Central memory CD8-positive, alpha-beta T cell (primary cell): ENCODE data around the gene AFG3L2.
A peak's percentile ranks its signal among the peaks of the same experiment; 100 is the strongest.

Source experiments
- ATAC-seq: fragments of 150-1000 bp; cut with Tn5 transposase; replicated peaks from 2 replicates; pipeline ENCODE4 v1.10.0; 2022; ENCODE audit warnings: mild to moderate bottlenecking, moderate FRiP score, moderate number of reproducible peaks; ENCODE audit not compliant: poor library complexity, severe bottlenecking; ENCODE audit errors: extremely low read depth
- DNase-seq, 2 donors: peaks; one replicate each; pipeline ENCODE4 v3.0.0; 2021; ENCODE audit warnings: low spot score in 2 of 2
- H3K27ac Mint-ChIP-seq: one replicate; pipeline ENCODE4 v1.8.0; 2022; ENCODE audit warnings: low read depth, mild to moderate bottlenecking, moderate library complexity, mixed read lengths
- H3K27me3 Mint-ChIP-seq: one replicate; pipeline ENCODE4 v1.8.0; 2022; ENCODE audit warnings: mixed read lengths
- H3K36me3 Mint-ChIP-seq: one replicate; pipeline ENCODE4 v1.8.0; 2022; ENCODE audit warnings: mild to moderate bottlenecking, moderate library complexity, mixed read lengths; ENCODE audit not compliant: insufficient read depth
- H3K4me1 Mint-ChIP-seq: one replicate; pipeline ENCODE4 v1.8.0; 2022; ENCODE audit warnings: mixed read lengths
- H3K4me3 Mint-ChIP-seq: one replicate; pipeline ENCODE4 v1.8.0; 2022; ENCODE audit warnings: mild to moderate bottlenecking, moderate library complexity, mixed read lengths
- H3K9me3 Mint-ChIP-seq: one replicate; pipeline ENCODE4 v1.8.0; 2022; ENCODE audit warnings: mixed read lengths

Gene AFG3L2

DNA sequence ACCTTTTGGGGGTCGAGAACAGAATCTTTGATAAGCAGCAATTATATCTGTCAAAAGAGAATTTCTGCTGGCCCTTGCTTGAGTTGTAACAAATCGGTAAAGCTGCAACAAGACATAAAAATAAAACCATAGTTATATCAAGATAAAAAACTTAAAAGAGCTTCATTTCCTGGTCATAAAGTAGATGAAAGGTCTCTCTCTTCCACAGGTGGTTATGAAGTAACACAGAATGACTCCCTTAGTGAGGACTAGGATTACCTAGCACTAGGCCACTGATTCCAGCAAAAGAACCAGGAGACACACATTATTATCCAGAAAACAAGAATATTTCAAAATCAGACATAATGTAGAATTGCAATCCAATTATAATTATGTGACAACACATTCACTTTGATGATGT, 5.4 kb downstream of the AFG3L2 start:
- Mint-ChIP-seq H3K4me3 (no peak overlapping the region), H3K36me3 (peaks cover 25% of the 10 kb centered on the region), H3K9me3 (no peaks in the 10 kb centered on the region), H3K27me3 (no peaks in the 10 kb centered on the region), H3K4me1 (peaks cover 38% of the 10 kb centered on the region), H3K27ac (no peak overlapping the region)
- DNase-seq = no peak
- no peak for ATAC-seq

DNA sequence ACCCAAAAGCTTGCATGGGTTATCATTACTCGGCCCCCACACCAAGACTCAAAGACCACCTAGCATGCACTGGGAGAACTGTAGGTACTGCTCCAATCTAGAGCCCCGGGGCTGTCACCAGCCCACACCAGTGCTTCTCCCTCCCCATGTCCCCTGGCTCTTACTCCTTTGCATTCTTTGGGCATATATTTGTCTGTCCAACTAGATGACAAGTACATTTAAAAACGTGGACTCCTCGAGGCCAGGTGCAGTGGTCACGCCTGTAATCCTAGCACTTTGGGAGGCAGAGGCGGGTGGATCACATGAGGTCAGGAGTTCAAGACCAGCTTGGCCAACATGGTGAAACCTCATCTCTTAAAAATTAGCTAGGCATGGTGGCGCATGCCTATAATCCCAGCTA, 7.8 kb downstream of the AFG3L2 start:
- H3K4me3 Mint-ChIP-seq = no peak overlapping the region
- H3K27ac Mint-ChIP-seq = no peak overlapping the region
- peaks cover 36% of the 10 kb centered on the region for H3K36me3 Mint-ChIP-seq
- peaks cover 27% of the 10 kb centered on the region for H3K4me1 Mint-ChIP-seq
- no peaks in the 10 kb centered on the region for H3K27me3 Mint-ChIP-seq
- no peak for ATAC-seq
- no peaks in the 10 kb centered on the region for H3K9me3 Mint-ChIP-seq
- DNase-seq = no peak

DNA sequence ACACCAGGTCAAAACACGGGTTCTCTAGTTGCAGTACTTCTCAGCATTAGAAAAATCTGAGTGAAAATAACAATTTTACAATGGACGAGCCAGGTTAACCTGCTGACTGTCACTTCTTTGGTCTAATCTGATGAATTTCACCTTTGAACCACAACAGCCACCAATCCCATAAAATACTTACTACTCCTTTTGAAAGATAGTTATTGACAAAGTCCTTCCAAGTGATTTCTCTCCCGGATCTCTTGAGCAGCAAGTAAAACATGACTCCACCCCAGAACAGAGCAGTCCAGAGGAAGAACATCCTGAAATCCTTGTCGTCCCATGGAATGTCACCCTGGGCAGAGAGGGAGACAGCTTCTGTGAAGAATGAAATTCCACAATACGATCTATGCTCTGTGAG, 10.2 kb downstream of the AFG3L2 start:
- Mint-ChIP-seq H3K4me3 (no peak overlapping the region), H3K4me1 (peaks cover 7% of the 10 kb centered on the region), H3K27ac (no peak overlapping the region), H3K27me3 (no peaks in the 10 kb centered on the region), H3K9me3 (no peaks in the 10 kb centered on the region), H3K36me3 (peaks cover 42% of the 10 kb centered on the region)
- DNase-seq (no peak), ATAC-seq (no peak)

DNA sequence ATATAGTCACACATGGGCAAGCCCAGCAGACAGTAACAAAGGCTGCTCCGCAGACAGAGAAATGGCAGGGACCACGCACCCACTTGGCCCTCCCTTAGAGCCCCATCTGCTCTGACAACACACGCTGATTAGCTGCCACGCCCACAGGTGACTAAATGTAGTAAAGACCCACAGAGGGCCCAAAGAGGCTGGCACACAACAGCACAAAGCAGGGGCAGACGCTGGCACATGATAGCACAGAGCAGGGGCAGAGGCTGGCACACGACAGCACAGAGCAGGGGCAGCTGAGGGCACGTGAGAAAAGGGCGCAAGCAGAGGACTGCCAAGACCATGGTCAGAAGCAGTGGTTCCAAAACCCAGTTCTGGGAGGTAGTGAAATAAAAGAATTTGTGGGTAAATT, 10.6 kb downstream of the AFG3L2 start:
- peaks cover 43% of the 10 kb centered on the region for H3K36me3 Mint-ChIP-seq
- ATAC-seq (no peak), DNase-seq (no peak)
- peaks cover 4% of the 10 kb centered on the region for H3K4me1 Mint-ChIP-seq
- H3K4me3 Mint-ChIP-seq = no peak overlapping the region
- no peak overlapping the region for H3K27ac Mint-ChIP-seq
- no peaks in the 10 kb centered on the region for H3K9me3 Mint-ChIP-seq
- H3K27me3 Mint-ChIP-seq = no peaks in the 10 kb centered on the region

DNA sequence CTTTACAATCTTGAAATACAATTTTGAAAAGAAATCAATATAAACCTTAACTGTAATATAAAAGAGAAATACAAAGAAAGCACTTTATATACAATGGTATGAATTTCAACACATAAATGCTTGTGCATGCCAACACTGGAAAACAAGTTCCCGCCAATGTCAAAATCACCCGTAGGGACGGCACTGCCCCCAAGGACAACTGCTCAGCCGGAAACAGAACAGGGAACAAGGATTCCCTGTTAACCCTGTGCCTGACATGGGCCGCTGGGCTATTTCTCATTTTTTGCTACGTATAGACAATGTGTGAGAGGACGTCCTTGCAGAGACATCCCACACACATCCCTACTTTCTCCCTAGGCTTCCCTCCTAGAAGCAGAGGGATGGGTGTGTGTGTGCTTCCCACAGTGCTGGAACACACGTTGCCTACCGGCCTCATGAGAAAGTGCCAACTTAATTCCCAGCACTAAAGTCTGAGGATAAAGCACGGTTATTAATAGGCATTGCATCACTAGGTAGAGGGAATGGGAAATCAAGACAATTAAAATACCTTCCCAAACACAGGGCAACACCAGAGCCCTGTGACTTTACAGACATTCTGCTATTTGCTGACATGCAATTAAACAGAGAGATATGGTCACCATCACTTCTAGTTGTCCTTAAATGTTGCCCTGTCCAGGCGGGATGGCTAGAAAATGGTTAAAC, 14.4 kb downstream of the AFG3L2 start:
- no peaks in the 10 kb centered on the region for H3K9me3 Mint-ChIP-seq
- no peaks in the 10 kb centered on the region for H3K27me3 Mint-ChIP-seq
- no peak for ATAC-seq
- no peak overlapping the region for H3K27ac Mint-ChIP-seq
- H3K36me3 Mint-ChIP-seq = peaks cover 53% of the 10 kb centered on the region
- H3K4me3 Mint-ChIP-seq = no peak overlapping the region
- DNase-seq = no peak
- no peaks in the 10 kb centered on the region for H3K4me1 Mint-ChIP-seq

DNA sequence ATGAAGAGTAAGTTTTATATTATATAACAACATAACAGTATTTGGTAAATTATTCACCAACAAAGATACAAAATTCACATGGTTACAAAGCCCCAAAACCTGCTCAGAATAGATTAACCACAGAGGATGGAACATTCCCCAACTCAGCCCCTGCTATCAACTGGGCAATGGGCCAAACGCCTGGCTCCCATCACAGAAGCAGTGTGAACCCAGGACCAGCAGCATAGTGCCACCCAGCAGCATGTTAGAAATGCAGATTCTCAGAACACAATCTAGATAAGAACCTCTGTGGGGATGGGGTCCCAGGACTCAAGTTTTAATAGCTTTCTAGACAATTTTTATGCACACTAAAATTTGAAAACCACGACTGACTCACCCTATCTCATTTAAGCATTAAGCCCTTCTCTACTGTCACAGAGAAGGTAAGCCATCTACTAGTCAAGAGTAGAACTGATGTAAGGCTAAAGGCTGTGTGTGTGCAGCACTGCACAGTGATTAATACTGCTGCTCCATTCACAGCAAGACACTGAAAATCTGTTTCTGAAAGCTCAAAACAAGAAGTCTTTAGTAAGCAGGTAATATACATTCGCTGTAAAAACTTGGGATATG, 15.2 kb downstream of the AFG3L2 start:
- no peaks in the 10 kb centered on the region for H3K4me1 Mint-ChIP-seq
- H3K27me3 Mint-ChIP-seq = no peaks in the 10 kb centered on the region
- H3K9me3 Mint-ChIP-seq = no peaks in the 10 kb centered on the region
- H3K4me3 Mint-ChIP-seq = no peak overlapping the region
- H3K27ac Mint-ChIP-seq = no peak overlapping the region
- H3K36me3 Mint-ChIP-seq = peaks cover 56% of the 10 kb centered on the region
- DNase-seq (no peak), ATAC-seq (no peak)

DNA sequence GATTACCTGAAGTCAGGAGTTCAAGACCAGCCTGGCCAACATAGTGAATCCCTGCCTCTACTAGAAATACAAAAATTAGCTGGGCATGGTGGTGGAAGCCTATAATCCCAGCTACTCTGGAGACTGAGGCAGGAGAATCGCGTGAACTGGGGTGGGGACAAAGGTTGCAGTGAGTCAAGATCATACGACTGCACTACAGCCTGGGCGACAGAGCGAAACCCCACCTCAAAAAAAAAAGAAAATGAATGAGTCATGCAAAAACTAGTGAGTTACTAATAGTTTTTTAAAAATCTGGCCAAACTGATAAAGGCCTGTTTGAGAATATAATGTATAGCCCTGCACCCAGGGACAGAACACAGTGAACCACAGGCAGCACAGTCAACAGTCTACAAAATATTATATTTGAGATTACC, 17.5 kb downstream of the AFG3L2 start:
- Mint-ChIP-seq H3K36me3 (peaks cover 54% of the 10 kb centered on the region), H3K27me3 (no peaks in the 10 kb centered on the region)

DNA sequence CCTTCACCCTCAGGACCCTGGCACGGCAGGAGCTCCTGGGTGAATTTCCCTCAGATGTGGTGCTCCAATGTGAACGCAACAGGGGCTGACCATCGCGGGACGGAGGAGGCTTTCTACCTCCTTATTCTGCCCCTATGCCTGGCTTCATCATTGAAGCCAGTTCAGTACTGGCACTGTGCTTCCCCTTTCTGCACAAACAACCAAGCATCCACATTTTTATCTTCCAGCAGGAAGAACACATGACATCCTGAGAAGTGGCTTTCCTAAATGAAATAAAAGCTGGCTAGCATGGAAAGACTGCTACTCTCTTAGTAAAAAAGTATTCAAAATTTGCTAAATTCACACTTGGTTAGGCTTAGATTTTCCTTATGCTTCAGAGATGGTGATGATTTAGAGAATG, 24.8 kb downstream of the AFG3L2 start:
- ATAC-seq (no peak), DNase-seq (no peak)
- Mint-ChIP-seq H3K4me1 (no peaks in the 10 kb centered on the region), H3K36me3 (peaks cover 67% of the 10 kb centered on the region), H3K4me3 (no peak overlapping the region), H3K27ac (no peak overlapping the region), H3K27me3 (no peaks in the 10 kb centered on the region), H3K9me3 (no peaks in the 10 kb centered on the region)

More for the DNA sequence above, 17.5 kb downstream of the AFG3L2 start:
- no peak overlapping the region for H3K27ac Mint-ChIP-seq
- DNase-seq (no peak), ATAC-seq (no peak)
- no peak overlapping the region for H3K4me3 Mint-ChIP-seq
- no peaks in the 10 kb centered on the region for H3K4me1 Mint-ChIP-seq
- H3K9me3 Mint-ChIP-seq = no peaks in the 10 kb centered on the region

DNA sequence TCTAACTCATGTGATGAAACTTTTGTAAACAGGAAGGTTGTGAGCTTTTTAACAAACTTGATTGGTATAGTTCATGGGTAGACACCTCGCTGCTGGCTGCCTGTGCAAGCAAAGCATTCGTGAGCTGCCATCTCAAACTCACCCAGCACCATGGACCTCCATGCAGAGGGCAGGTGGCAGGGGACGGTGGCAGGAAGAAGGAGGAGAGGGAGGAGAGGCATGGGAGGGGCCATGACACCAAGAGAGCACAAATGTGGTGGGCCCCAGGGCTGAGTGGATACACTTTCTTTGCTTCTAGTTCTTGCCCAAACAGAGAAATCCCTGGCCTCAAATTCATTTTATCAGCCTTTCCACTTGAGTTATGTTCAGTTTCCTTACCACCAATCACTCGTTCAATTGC, 29.1 kb downstream of the AFG3L2 start:
- no peak for DNase-seq
- Mint-ChIP-seq H3K4me3 (no peak overlapping the region), H3K9me3 (no peaks in the 10 kb centered on the region), H3K27me3 (no peaks in the 10 kb centered on the region), H3K4me1 (peaks cover 5% of the 10 kb centered on the region), H3K36me3 (peaks cover 65% of the 10 kb centered on the region), H3K27ac (peak overlapping the region; percentile 46)
- no peak for ATAC-seq

DNA sequence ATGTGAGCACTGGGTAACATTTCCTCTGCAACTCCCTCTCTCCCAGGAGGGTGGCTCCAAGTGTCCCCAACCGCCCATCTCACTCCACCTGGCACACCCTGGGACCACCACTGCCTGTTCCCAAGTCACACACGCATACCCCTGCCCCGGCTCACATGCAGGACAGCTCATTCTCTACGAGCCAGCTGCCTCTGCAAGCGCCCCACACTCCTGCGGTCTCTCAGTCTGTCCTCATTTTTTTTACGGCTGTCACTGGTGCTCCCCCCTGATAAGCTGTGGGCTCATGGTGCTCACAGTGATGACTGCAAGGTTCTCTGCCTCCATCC, 30.8 kb downstream of the AFG3L2 start:
- no peaks in the 10 kb centered on the region for H3K9me3 Mint-ChIP-seq
- H3K4me1 Mint-ChIP-seq = peaks cover 5% of the 10 kb centered on the region
- no peaks in the 10 kb centered on the region for H3K27me3 Mint-ChIP-seq
- H3K36me3 Mint-ChIP-seq = peaks cover 69% of the 10 kb centered on the region
- H3K27ac Mint-ChIP-seq = peak overlapping the region; percentile 9
- DNase-seq (no peak), ATAC-seq (no peak)
- H3K4me3 Mint-ChIP-seq = no peak overlapping the region

DNA sequence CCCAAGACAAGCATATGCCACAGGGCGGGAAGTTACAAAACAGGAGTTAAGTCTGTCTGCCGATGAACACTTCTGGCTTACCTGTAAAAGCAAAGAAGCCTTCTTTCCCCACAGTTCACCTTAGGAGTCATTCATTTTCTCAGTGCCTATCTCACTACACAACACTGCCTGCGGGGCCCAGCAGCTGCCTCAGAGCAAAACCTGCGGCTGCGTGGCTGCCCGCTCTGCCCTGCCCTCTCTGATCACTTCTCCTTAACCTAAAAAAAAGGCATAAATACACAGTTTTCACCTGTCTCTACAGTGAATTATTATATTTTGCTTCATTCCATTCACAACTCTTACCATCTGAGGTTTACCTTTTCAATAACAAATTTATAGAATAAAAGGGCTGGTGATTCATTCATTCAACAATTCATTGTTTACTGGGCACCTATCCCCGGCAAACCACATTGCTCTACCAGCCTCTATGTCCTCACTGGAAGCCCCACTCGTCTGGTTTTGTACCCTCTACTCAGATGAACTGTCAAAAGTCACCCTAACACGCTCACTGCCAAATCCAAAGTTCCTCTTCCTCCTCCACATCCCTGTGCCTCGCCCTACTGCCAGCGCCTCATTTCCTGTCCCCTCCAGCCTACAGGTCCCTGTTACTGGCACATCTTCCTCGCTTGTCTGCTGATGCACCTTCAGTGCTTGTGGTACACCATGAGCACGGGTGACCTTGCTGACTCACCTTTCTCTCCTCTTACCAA, 31.4 kb downstream of the AFG3L2 start:
- DNase-seq = no peak
- Mint-ChIP-seq H3K27me3 (no peaks in the 10 kb centered on the region), H3K27ac (peak overlapping the region; percentile 9), H3K9me3 (no peaks in the 10 kb centered on the region), H3K4me1 (peaks cover 5% of the 10 kb centered on the region), H3K4me3 (no peak overlapping the region), H3K36me3 (peaks cover 65% of the 10 kb centered on the region)
- ATAC-seq = no peak

DNA sequence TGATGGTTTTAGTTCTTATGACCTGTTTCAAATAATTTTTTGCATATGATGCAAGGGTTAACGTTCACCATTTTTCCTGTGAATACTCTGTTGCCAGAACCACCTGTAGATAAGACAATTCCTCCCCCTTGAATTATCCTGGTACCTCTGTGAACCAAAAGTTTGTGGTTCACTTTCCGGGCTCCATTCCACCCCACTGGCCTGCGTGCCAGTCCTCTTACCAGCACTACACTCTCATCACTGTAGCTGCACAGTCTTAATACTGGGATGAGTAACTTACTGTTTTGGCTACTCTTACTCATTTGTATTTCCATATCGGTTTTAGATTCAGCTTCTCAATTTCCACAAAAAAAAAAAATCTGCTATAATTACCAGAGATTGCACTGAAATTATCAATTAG, 34.4 kb downstream of the AFG3L2 start:
- no peak overlapping the region for H3K4me3 Mint-ChIP-seq
- no peaks in the 10 kb centered on the region for H3K27me3 Mint-ChIP-seq
- no peaks in the 10 kb centered on the region for H3K9me3 Mint-ChIP-seq
- H3K4me1 Mint-ChIP-seq = peaks cover 5% of the 10 kb centered on the region
- DNase-seq (no peak), ATAC-seq (no peak)
- no peak overlapping the region for H3K27ac Mint-ChIP-seq
- H3K36me3 Mint-ChIP-seq = peaks cover 54% of the 10 kb centered on the region
